ENCODE results near the gene SETDB2. TPM values are rescaled to one million over a fixed set of nuclear protein-coding genes. Genes with fewer than 3 reads are reported as not detected.

Gene SETDB2
- total RNA-seq, 4 donors from 2014 or later: 10.3 to 18.2 (median 14.5) TPM

DNA sequence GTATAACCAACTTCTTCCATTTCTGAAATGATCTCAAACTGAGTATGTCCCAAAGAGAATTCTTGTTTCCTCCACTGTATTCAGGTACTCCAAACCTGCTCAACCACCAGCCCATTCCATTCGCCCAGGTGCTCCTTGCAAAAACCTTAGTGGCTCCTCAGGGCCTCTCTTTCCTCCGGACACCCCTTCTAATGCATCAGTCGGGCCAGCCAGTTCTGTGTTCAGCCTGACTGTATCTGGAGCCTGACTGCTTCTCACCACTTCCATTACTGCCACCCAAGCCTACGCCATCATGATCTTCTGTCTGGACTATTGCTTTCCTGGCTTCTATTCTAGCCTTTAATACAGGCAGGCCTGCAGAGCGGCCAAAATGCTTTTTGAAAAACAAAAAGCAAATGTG lies 53.2 kb downstream of the SETDB2 start:
- TF ChIP-seq, protein P1, sequence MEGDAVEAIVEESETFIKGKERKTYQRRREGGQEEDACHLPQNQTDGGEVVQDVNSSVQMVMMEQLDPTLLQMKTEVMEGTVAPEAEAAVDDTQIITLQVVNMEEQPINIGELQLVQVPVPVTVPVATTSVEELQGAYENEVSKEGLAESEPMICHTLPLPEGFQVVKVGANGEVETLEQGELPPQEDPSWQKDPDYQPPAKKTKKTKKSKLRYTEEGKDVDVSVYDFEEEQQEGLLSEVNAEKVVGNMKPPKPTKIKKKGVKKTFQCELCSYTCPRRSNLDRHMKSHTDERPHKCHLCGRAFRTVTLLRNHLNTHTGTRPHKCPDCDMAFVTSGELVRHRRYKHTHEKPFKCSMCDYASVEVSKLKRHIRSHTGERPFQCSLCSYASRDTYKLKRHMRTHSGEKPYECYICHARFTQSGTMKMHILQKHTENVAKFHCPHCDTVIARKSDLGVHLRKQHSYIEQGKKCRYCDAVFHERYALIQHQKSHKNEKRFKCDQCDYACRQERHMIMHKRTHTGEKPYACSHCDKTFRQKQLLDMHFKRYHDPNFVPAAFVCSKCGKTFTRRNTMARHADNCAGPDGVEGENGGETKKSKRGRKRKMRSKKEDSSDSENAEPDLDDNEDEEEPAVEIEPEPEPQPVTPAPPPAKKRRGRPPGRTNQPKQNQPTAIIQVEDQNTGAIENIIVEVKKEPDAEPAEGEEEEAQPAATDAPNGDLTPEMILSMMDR (IDR thresholded peaks at IDR 0.05; ENCODE audit: low read depth): no peak

DNA sequence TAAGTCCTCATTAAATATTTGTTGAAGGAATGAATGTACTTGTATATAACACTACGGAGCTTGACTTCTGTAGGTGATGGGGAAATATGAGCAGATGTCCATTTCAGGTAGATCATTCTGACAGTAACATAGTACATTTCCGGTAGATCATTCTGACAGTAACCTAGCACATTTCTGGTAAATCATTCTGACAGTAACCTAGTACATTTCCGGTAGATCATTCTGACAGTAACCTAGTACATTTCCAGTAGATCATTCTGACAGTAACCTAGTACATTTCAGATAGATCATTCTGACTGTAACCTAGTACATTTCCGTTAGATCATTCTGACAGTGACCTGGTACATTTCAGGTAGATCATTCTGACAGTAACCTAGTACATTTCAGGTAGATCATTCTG lies 54.1 kb downstream of the SETDB2 start:
- TF ChIP-seq, protein P1 (IDR thresholded peaks at IDR 0.05; ENCODE audit: low read depth): no peak

DNA sequence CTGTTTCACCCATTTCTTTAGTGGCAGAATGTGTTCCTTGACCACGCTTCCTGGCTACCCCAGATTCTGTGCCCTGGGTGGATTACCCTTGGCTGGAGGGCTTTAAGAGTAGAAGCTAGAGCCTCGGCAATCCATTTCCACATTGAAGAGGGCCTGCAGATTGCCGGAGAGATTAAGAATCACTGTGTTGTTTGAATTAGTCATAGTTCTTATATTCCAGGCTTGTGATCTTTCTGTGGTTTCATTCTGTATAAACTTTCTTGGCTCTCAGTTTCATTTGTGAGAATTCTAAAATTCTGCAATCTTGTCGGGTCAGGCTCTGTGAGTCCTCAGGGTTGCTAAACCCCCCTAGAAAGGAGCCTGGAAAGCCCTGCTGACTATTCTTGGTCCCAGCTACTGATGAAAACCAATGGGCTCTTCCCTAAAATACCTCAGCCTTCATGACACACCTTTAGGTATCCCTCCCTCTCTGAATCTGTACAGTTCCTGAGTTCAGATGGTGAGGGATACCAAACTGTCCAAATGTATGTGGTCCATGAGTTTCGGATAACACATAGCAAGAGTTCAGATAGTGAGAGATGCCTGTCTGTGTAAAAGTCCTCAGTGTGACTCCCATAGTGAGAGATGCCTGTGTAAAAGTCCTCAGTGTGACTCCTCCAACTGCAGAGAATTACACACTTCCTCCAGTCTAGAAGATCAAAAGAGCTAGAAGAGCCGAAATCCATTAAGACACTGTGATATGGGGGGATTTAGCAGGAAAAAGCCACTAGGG lies 56.0 kb downstream of the SETDB2 start:
- TF ChIP-seq, protein P1 (IDR thresholded peaks at IDR 0.05; ENCODE audit: low read depth): no peak

DNA sequence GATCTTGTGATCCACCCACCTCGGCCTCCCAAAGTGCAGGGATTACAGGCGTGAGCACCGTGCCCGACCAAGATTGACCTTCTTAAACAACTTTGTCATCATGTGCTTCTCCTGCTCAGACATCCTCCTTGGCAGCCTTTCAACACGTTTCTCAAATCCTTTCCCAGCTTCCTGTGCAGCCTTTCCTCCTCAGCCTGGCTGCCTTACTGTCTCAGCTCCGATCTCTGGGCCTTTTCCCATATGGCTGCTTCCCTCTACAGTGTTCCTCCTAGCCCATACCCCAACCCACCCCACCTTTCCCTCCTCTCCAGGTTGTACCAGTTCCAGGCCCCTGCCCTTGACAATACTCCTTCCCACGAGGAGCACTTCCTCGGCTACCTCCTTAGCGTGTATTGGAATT lies 58.9 kb downstream of the SETDB2 start:
- TF ChIP-seq, protein P1 (IDR thresholded peaks at IDR 0.05; ENCODE audit: low read depth): no peak

DNA sequence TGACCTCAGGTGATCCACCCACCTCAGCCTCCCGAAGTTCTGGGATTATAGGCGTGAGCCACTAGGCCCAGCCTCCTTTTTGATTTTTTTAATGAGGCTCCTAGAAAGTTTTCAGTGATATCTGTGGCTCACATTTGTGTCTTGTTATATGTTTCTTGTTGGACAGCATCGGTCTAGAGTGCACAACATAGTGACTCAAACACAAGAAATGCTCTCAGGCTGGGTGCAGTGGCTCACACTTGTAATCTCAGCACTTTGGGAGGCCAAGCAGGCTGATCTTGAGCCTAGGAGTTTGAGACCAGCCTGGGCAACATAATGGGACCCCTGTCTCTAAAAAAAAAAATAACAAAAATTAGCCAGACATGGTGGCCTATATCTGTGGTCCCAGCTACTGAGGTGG lies 59.9 kb downstream of the SETDB2 start:
- TF ChIP-seq, protein P1 (IDR thresholded peaks at IDR 0.05; ENCODE audit: low read depth): no peak

DNA sequence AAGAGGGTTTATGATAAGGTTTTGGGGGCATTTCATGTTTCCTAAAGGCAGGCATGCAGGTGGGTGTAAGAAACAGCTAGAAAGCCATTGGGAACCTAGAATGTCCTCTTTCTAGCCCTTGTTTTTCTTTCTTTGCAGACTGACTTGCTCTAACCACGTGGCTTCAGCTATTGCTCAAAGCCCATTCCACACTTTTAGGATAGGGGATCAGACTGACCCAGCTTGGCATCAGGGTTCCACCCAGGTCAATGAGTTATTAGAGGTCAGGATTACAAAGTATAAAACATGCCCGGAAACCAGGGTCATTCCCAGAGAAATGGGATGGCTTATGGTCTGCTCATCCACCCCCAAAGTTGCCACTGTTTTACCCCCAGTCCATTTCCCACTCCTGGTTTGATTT lies 68.5 kb downstream of the SETDB2 start:
- TF ChIP-seq, protein P1 (IDR thresholded peaks at IDR 0.05; ENCODE audit: low read depth): no peak

DNA sequence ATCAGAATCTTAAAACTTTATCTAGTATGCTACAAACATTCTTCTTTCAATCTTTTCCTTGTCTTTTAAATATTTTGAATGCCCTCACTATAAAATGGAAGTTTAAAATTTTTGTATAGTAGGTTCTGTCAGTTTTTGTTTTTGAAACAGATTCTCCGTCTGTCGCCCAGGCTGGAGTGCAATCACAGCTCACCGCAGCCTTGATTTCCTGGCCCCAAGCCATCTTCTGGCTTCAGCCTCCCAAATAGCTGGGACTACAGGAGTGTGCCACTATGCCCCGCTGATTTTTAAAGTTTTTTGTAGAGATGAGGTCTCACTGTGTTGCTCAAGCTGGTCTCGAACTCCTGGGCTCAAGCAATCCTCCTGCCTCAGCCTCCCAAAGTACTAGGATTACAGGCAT lies 72.4 kb downstream of the SETDB2 start:
- TF ChIP-seq, protein P1 (IDR thresholded peaks at IDR 0.05; ENCODE audit: low read depth): no peak

Data from subcutaneous adipose tissue (tissue), 4 donors.